ENCODE results near the gene NR1H2. TPM values are rescaled to one million over a fixed set of nuclear protein-coding genes. Genes with fewer than 3 reads are reported as not detected.
A peak's percentile ranks its signal among the peaks of the same experiment; 100 is the strongest.

The NR1H2 gene
- total and polyA plus RNA-seq, 2 donors (not counting 1 experiment from before 2014, with no cell fraction given), result 30.3 to 82.4 TPM

DNA sequence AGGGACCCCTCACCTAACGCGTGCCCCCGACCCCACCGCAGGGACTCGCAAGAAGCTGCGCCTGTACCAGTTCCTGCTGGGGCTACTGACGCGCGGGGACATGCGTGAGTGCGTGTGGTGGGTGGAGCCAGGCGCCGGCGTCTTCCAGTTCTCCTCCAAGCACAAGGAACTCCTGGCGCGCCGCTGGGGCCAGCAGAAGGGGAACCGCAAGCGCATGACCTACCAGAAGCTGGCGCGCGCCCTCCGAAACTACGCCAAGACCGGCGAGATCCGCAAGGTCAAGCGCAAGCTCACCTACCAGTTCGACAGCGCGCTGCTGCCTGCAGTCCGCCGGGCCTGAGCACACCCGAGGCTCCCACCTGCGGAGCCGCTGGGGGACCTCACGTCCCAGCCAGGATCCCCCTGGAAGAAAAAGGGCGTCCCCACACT lies 51.8 kb downstream of the NR1H2 start:
- Histone ChIP-seq H4K20me1 (ENCODE audit: control insufficient read depth, extremely low read depth, insufficient read depth, low read length) (no peaks in the 10 kb centered on the region), H3K9me3 (ENCODE audit: control insufficient read depth, insufficient read depth, low read depth, low read length) (no peaks in the 10 kb centered on the region), H3K79me2 (ENCODE audit: control insufficient read depth, insufficient read depth, low read length) (no peaks in the 10 kb centered on the region), H3K36me3 (ENCODE audit: control insufficient read depth, insufficient read depth, low read length) (no peaks in the 10 kb centered on the region), H3K9ac (ENCODE audit: insufficient read depth, low read length) (no peak overlapping the region), H3K4me3 (replicated peaks in 1 of 4; ENCODE audit: control extremely low read depth in 1 of 4, insufficient read depth in 1 of 4, low read depth in 3 of 4, low read length in 4 of 4) (peak overlapping the region in 1 of 4 experiments; percentile 42), H3K4me1 (ENCODE audit: control insufficient read depth, extremely low read depth, insufficient read depth, low read length) (no peaks in the 10 kb centered on the region), H3K27me3 (ENCODE audit: control insufficient read depth, insufficient read depth, low read length) (peaks cover 22% of the 10 kb centered on the region), H3K27ac (ENCODE audit: insufficient read depth, low read length) (no peak overlapping the region), H3K4me2 (ENCODE audit: extremely low read depth, insufficient read depth, low read length) (peak overlapping the region; percentile 64), H2AFZ (ENCODE audit: low read length) (peak overlapping the region; percentile 23)
- DNase-seq (ENCODE audit: low read depth in 2 of 2), result peak; percentile 76 to 82
- TF ChIP-seq EZH2 (IDR thresholded peaks at IDR 0.05; ENCODE audit: low read length, missing control alignments), result no peak
- TF ChIP-seq, protein P1, sequence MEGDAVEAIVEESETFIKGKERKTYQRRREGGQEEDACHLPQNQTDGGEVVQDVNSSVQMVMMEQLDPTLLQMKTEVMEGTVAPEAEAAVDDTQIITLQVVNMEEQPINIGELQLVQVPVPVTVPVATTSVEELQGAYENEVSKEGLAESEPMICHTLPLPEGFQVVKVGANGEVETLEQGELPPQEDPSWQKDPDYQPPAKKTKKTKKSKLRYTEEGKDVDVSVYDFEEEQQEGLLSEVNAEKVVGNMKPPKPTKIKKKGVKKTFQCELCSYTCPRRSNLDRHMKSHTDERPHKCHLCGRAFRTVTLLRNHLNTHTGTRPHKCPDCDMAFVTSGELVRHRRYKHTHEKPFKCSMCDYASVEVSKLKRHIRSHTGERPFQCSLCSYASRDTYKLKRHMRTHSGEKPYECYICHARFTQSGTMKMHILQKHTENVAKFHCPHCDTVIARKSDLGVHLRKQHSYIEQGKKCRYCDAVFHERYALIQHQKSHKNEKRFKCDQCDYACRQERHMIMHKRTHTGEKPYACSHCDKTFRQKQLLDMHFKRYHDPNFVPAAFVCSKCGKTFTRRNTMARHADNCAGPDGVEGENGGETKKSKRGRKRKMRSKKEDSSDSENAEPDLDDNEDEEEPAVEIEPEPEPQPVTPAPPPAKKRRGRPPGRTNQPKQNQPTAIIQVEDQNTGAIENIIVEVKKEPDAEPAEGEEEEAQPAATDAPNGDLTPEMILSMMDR (conservative IDR thresholded peaks at IDR 0.05 in 1 of 2, IDR thresholded peaks at IDR 0.05 in 1 of 2; ENCODE audit: low read depth in 1 of 2, low read length in 2 of 2), result no peak

DNA sequence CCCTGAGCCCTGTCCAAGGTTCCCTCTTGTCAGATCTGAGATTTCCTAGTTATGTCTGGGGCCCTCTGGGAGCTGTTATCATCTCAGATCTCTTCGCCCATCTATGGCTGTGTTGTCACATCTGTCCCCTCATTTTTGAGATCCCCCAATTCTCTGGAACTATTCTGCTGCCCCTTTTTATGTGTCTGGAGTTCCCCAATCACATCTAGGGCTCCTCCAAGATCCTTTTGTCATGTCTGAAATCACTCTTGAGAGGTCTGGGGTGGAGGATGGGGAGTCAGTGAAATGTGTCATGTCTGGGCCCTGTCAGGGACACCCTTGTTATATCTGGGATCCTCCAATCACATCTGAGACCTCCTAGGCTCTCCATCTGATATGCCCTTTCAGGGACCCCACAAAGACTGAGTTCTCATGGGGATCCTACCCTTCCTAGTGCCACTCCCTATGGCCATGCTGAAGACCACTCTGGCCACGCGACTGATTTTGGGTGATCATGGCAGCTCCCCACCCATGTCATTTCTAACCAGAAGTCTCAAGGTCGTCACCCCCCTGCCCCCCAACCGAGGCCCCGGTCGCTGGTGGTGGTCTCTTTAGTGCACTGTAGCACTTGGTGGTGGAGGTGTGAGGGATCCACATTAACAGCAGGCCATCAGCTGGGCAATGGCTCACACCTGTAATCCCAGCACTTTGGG lies 52.7 kb downstream of the NR1H2 start:
- peaks cover 22% of the 10 kb centered on the region for H3K27me3 ChIP-seq (ENCODE audit: control insufficient read depth, insufficient read depth, low read length)
- no peak for DNase-seq (ENCODE audit: low read depth in 2 of 2)

DNA sequence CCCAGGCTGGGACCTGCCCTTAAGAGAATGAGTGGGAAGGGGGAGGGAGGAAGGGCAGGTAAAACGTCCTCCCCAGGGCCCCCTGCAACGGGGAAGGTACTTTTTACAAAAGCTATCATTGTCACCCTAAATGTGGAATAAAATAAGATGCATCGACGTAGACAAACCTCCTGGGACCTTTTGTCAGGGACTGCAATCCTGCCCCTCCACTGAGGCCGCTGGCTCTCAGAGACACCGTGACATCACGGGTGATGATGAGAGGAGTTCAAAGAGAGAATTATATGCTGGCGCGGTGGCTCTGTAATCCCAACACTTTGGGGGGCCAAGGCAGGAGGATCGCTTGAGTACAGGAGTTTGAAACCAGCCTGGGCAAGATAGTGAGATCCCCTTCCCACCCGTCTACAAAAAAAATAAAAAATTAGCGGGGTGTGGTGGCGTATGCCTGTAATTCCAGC lies 54.7 kb downstream of the NR1H2 start:
- no peak for DNase-seq (ENCODE audit: low read depth in 2 of 2)
- no peak overlapping the region for H2AFZ ChIP-seq (ENCODE audit: low read length)

More for the DNA sequence above, 52.7 kb downstream of the NR1H2 start:
- H3K36me3 ChIP-seq (ENCODE audit: control insufficient read depth, insufficient read depth, low read length), result no peaks in the 10 kb centered on the region
- no peaks in the 10 kb centered on the region for H3K79me2 ChIP-seq (ENCODE audit: control insufficient read depth, insufficient read depth, low read length)
- no peak overlapping the region for H3K9ac ChIP-seq (ENCODE audit: insufficient read depth, low read length)
- H2AFZ ChIP-seq (ENCODE audit: low read length), result no peak overlapping the region
- no peaks in the 10 kb centered on the region for H3K9me3 ChIP-seq (ENCODE audit: control insufficient read depth, insufficient read depth, low read depth, low read length)
- no peak overlapping the region for H3K27ac ChIP-seq (ENCODE audit: insufficient read depth, low read length)
- no peaks in the 10 kb centered on the region for H3K4me1 ChIP-seq (ENCODE audit: control insufficient read depth, extremely low read depth, insufficient read depth, low read length)
- no peak overlapping the region for H3K4me2 ChIP-seq (ENCODE audit: extremely low read depth, insufficient read depth, low read length)
- no peak for TF ChIP-seq EZH2 (IDR thresholded peaks at IDR 0.05; ENCODE audit: low read length, missing control alignments)
- TF ChIP-seq, protein P1 (conservative IDR thresholded peaks at IDR 0.05 in 1 of 2, IDR thresholded peaks at IDR 0.05 in 1 of 2; ENCODE audit: low read depth in 1 of 2, low read length in 2 of 2), result no peak
- H3K4me3 ChIP-seq (replicated peaks in 1 of 4; ENCODE audit: control extremely low read depth in 1 of 4, insufficient read depth in 1 of 4, low read depth in 3 of 4, low read length in 4 of 4), result no peak overlapping the region
- no peaks in the 10 kb centered on the region for H4K20me1 ChIP-seq (ENCODE audit: control insufficient read depth, extremely low read depth, insufficient read depth, low read length)

More for the DNA sequence above, 54.7 kb downstream of the NR1H2 start:
- Histone ChIP-seq H3K4me2 (ENCODE audit: extremely low read depth, insufficient read depth, low read length) (peak overlapping the region; percentile 96), H3K9me3 (ENCODE audit: control insufficient read depth, insufficient read depth, low read depth, low read length) (no peaks in the 10 kb centered on the region), H4K20me1 (ENCODE audit: control insufficient read depth, extremely low read depth, insufficient read depth, low read length) (no peaks in the 10 kb centered on the region), H3K4me1 (ENCODE audit: control insufficient read depth, extremely low read depth, insufficient read depth, low read length) (no peaks in the 10 kb centered on the region), H3K36me3 (ENCODE audit: control insufficient read depth, insufficient read depth, low read length) (no peaks in the 10 kb centered on the region), H3K4me3 (replicated peaks in 1 of 4; ENCODE audit: control extremely low read depth in 1 of 4, insufficient read depth in 1 of 4, low read depth in 3 of 4, low read length in 4 of 4) (peak overlapping the region in 2 of 4 experiments; percentile 59 to 64), H3K9ac (ENCODE audit: insufficient read depth, low read length) (no peak overlapping the region), H3K27ac (ENCODE audit: insufficient read depth, low read length) (no peak overlapping the region), H3K27me3 (ENCODE audit: control insufficient read depth, insufficient read depth, low read length) (peaks cover 22% of the 10 kb centered on the region), H3K79me2 (ENCODE audit: control insufficient read depth, insufficient read depth, low read length) (no peaks in the 10 kb centered on the region)
- TF ChIP-seq EZH2 (IDR thresholded peaks at IDR 0.05; ENCODE audit: low read length, missing control alignments), result peak; percentile 51
- TF ChIP-seq, protein P1 (conservative IDR thresholded peaks at IDR 0.05 in 1 of 2, IDR thresholded peaks at IDR 0.05 in 1 of 2; ENCODE audit: low read depth in 1 of 2, low read length in 2 of 2), result no peak
